HG03103 (cell line): ENCODE measurements around the gene C9orf43.

ENCODE experiments used
- ATAC-seq: cut with Tn5 transposase; IDR thresholded peaks from one replicate; pipeline ENCODE4 v1.9.1; 2021; ENCODE audit warnings: low read depth; ENCODE audit not compliant: unreplicated experiment

C9orf43 gene

GRCh38 chr9:113464286-113464660 lies 53.7 kb downstream of the C9orf43 start:
- no peak for ATAC-seq

- no peak for ATAC-seq
Measured at GRCh38 chr9:113465599-113466140, 55.1 kb downstream of the C9orf43 start.

GRCh38 chr9:113467183-113467582 lies 56.6 kb downstream of the C9orf43 start:
- no peak for ATAC-seq

GRCh38 chr9:113468716-113469448 lies 58.3 kb downstream of the C9orf43 start:
- ATAC-seq, result no peak

GRCh38 chr9:113471143-113471542 lies 60.6 kb downstream of the C9orf43 start:
- no peak for ATAC-seq

GRCh38 chr9:113471566-113471965 lies 61.0 kb downstream of the C9orf43 start:
- no peak for ATAC-seq

- ATAC-seq, result no peak
Measured at GRCh38 chr9:113472199-113472598, 61.7 kb downstream of the C9orf43 start.

GRCh38 chr9:113474360-113475028 lies 63.9 kb downstream of the C9orf43 start:
- ATAC-seq, result no peak

- ATAC-seq, result no peak
Measured at GRCh38 chr9:113475031-113475430, 64.5 kb downstream of the C9orf43 start.

- no peak for ATAC-seq
Measured at GRCh38 chr9:113475992-113476391, 65.4 kb downstream of the C9orf43 start.

GRCh38 chr9:113476511-113476916 lies 66.0 kb downstream of the C9orf43 start:
- no peak for ATAC-seq

- ATAC-seq, result no peak
Measured at GRCh38 chr9:113477058-113477457, 66.5 kb downstream of the C9orf43 start.

GRCh38 chr9:113477661-113478060 lies 67.1 kb downstream of the C9orf43 start:
- ATAC-seq, result no peak

GRCh38 chr9:113479174-113479621 lies 68.7 kb downstream of the C9orf43 start:
- ATAC-seq, result no peak
